GM21360 (cell line): ENCODE results near the gene TXNDC2.
A peak's percentile ranks its signal among the peaks of the same experiment; 100 is the strongest.

ENCODE experiments used
- ATAC-seq: cut with Tn5 transposase; IDR thresholded peaks from one replicate; pipeline ENCODE4 v1.9.1; 2021; ENCODE audit warnings: mild to moderate bottlenecking, moderate library complexity; ENCODE audit not compliant: unreplicated experiment

Gene TXNDC2

GRCh38 chr18:9859232-9859631, 26.5 kb upstream of the TXNDC2 start:
- no peak for ATAC-seq

GRCh38 chr18:9860682-9861081, 25.1 kb upstream of the TXNDC2 start:
- ATAC-seq = no peak

- ATAC-seq = peak; percentile 78
Observed at GRCh38 chr18:9861157-9861556, 24.6 kb upstream of the TXNDC2 start.

GRCh38 chr18:9861933-9862332, 23.8 kb upstream of the TXNDC2 start:
- ATAC-seq = no peak

- ATAC-seq = no peak
Observed at GRCh38 chr18:9862686-9863085, 23.1 kb upstream of the TXNDC2 start.

GRCh38 chr18:9863282-9863681, 22.5 kb upstream of the TXNDC2 start:
- ATAC-seq = no peak

- ATAC-seq = no peak
Observed at GRCh38 chr18:9865764-9866490, 19.8 kb upstream of the TXNDC2 start.

- ATAC-seq = no peak
Observed at GRCh38 chr18:9866627-9867026, 19.1 kb upstream of the TXNDC2 start.

GRCh38 chr18:9867071-9867594, 18.6 kb upstream of the TXNDC2 start:
- no peak for ATAC-seq

- ATAC-seq = no peak
Observed at GRCh38 chr18:9868857-9869714, 16.7 kb upstream of the TXNDC2 start.

- peak; percentile 75 for ATAC-seq
Observed at GRCh38 chr18:9869715-9870430, 15.9 kb upstream of the TXNDC2 start.

GRCh38 chr18:9870431-9871008, 15.3 kb upstream of the TXNDC2 start:
- ATAC-seq = peak; percentile 15

GRCh38 chr18:9871244-9871746, 14.5 kb upstream of the TXNDC2 start:
- no peak for ATAC-seq

GRCh38 chr18:9872823-9873222, 12.9 kb upstream of the TXNDC2 start:
- no peak for ATAC-seq

- ATAC-seq = no peak
Observed at GRCh38 chr18:9874728-9875127, 11.0 kb upstream of the TXNDC2 start.

GRCh38 chr18:9876212-9876866, 9.4 kb upstream of the TXNDC2 start:
- no peak for ATAC-seq

GRCh38 chr18:9876867-9877654, 8.7 kb upstream of the TXNDC2 start:
- no peak for ATAC-seq

- no peak for ATAC-seq
Observed at GRCh38 chr18:9877655-9878014, 8.1 kb upstream of the TXNDC2 start.

GRCh38 chr18:9878095-9878494, 7.7 kb upstream of the TXNDC2 start:
- ATAC-seq = no peak
